PFSK-1 (cell line): ENCODE results near the gene WDR76.

Experiments
- FOXP2 ChIP-seq: optimal IDR thresholded peaks from 2 replicates; pipeline ENCODE3; 2011; ENCODE audit warnings: borderline replicate concordance, control low read depth, inconsistent platforms; ENCODE audit not compliant: insufficient read depth; ENCODE audit errors: extremely low read length, extremely low read depth
- POLR2AphosphoS5 ChIP-seq: IDR thresholded peaks from 2 replicates; pipeline ENCODE4 v1.6.1; 2012; ENCODE audit warnings: low read depth, mild to moderate bottlenecking, control low read depth, low read length, moderate library complexity
- REST ChIP-seq, 2 experiments: IDR thresholded peaks; 2 replicates each; pipeline versions ENCODE4 v1.6.1 to v1.8.0; 2011 to 2012; ENCODE audit warnings: low read depth in 2 of 2, low read length in 2 of 2, control low read depth in 1 of 2, inconsistent platforms in 1 of 2, mild to moderate bottlenecking in 1 of 2, moderate library complexity in 1 of 2; ENCODE audit not compliant: insufficient read depth in 1 of 2
- SIN3A ChIP-seq: IDR thresholded peaks from 2 replicates; pipeline ENCODE4 v1.6.1; 2012; ENCODE audit warnings: mild to moderate bottlenecking, low read length, moderate library complexity, borderline replicate concordance; ENCODE audit not compliant: insufficient read depth
- TAF1 ChIP-seq: IDR thresholded peaks from 2 replicates; pipeline ENCODE4 v1.6.1; 2012; ENCODE audit warnings: low read length, control low read depth, borderline replicate concordance; ENCODE audit not compliant: insufficient read depth

WDR76 gene

GRCh38 chr15:43851251-43851650 is 24.4 kb downstream of the WDR76 start:
- no peak for TF ChIP-seq REST (IDR thresholded peaks at IDR 0.05; ENCODE audit: insufficient read depth in 1 of 2, low read depth in 2 of 2, low read length in 2 of 2)
- TF ChIP-seq POLR2AphosphoS5: no peak
- no peak for TF ChIP-seq FOXP2
- TF ChIP-seq SIN3A: no peak
- no peak for TF ChIP-seq TAF1

- TF ChIP-seq POLR2AphosphoS5 (no peak), TAF1 (no peak), SIN3A (no peak), REST (IDR thresholded peaks at IDR 0.05; ENCODE audit: insufficient read depth in 1 of 2, low read depth in 2 of 2, low read length in 2 of 2) (no peak), FOXP2 (no peak)
Observed at GRCh38 chr15:43852607-43853006, 25.8 kb downstream of the WDR76 start.

GRCh38 chr15:43854801-43855200 is 28.0 kb downstream of the WDR76 start:
- TF ChIP-seq REST (IDR thresholded peaks at IDR 0.05; ENCODE audit: insufficient read depth in 1 of 2, low read depth in 2 of 2, low read length in 2 of 2) (no peak), TAF1 (no peak), POLR2AphosphoS5 (no peak), SIN3A (no peak), FOXP2 (no peak)

- TF ChIP-seq REST (IDR thresholded peaks at IDR 0.05; ENCODE audit: insufficient read depth in 1 of 2, low read depth in 2 of 2, low read length in 2 of 2): no peak
- TF ChIP-seq POLR2AphosphoS5: no peak
- TF ChIP-seq FOXP2: no peak
- TF ChIP-seq SIN3A: no peak
- no peak for TF ChIP-seq TAF1
Observed at GRCh38 chr15:43859546-43859945, 32.7 kb downstream of the WDR76 start.

- TF ChIP-seq REST (IDR thresholded peaks at IDR 0.05; ENCODE audit: insufficient read depth in 1 of 2, low read depth in 2 of 2, low read length in 2 of 2) (no peak), FOXP2 (no peak), SIN3A (no peak), POLR2AphosphoS5 (no peak), TAF1 (no peak)
Observed at GRCh38 chr15:43867096-43867495, 40.3 kb downstream of the WDR76 start.
